DOHH2 (cell line): ENCODE measurements around the gene PSEN2.

ENCODE experiments used
- EZH2phosphoT487 ChIP-seq: fragments of 200-600 bp; sonication (generic); IDR thresholded peaks from 2 replicates; pipeline ENCODE4 v1.6.1; 2017; ENCODE audit warnings: borderline replicate concordance, mild to moderate bottlenecking, antibody characterized with exemption, low read length, moderate library complexity, mixed read lengths
- TF ChIP-seq, protein P1 (sequence below): fragments of 200-600 bp; sonication (generic); IDR thresholded peaks from one replicate; pipeline ENCODE4 v1.5.1; 2014; ENCODE audit warnings: antibody characterized with exemption, mild to moderate bottlenecking, low read depth, low read length; ENCODE audit not compliant: poor library complexity, severe bottlenecking

DNA sequence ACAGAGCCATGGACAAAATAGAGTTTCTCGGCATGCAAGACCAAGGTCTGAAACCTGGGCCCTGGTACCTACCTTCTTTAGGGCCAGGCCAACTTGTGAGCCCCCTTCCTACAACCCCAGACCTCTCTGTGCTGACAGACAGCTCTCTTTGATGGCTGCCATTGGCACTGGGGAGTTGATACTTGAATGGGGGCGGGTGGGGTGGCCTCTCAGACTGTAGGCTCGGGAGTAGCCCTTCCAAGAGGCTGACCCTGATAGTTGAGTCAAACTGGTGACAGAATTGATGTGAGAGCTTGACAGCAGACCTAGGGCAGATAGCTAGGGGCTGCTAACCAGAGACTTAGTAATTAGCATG, 44.7 kb upstream of the PSEN2 start:
- TF ChIP-seq, protein P1, sequence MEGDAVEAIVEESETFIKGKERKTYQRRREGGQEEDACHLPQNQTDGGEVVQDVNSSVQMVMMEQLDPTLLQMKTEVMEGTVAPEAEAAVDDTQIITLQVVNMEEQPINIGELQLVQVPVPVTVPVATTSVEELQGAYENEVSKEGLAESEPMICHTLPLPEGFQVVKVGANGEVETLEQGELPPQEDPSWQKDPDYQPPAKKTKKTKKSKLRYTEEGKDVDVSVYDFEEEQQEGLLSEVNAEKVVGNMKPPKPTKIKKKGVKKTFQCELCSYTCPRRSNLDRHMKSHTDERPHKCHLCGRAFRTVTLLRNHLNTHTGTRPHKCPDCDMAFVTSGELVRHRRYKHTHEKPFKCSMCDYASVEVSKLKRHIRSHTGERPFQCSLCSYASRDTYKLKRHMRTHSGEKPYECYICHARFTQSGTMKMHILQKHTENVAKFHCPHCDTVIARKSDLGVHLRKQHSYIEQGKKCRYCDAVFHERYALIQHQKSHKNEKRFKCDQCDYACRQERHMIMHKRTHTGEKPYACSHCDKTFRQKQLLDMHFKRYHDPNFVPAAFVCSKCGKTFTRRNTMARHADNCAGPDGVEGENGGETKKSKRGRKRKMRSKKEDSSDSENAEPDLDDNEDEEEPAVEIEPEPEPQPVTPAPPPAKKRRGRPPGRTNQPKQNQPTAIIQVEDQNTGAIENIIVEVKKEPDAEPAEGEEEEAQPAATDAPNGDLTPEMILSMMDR = no peak
- TF ChIP-seq EZH2phosphoT487 = no peak
